Left lung (tissue), 10 donors: Measurements from ENCODE around the gene HDGF. TPM values are rescaled to one million over a fixed set of nuclear protein-coding genes. Genes with fewer than 3 reads are reported as not detected.

Source experiments
- ATAC-seq: fragments of 200-7000 bp; cut with Tn5 transposase; one replicate; pipeline ENCODE4 v1.9.1; 2020; ENCODE audit warnings: moderate library complexity
- DNase-seq, 4 donors: peaks; one replicate each; pipeline ENCODE4 v3.0.0-alpha.2; 2013 to 2020
- H3K27ac ChIP-seq, 2 donors: fragments of 200-600 bp; sonication (generic) in 1 of 2; one replicate each; pipeline versions ENCODE4 v1.5.0 to v1.8.0; 2020 to 2021
- H3K27me3 ChIP-seq, 2 donors: fragments of 200-600 bp; sonication (generic) in 1 of 2; one replicate each; pipeline versions ENCODE4 v1.5.0 to v1.8.0; 2020 to 2021
- H3K36me3 ChIP-seq, 2 donors: fragments of 200-600 bp; sonication (generic) in 1 of 2; one replicate each; pipeline versions ENCODE4 v1.5.0 to v1.8.0; 2020 to 2021
- H3K4me1 ChIP-seq, 2 donors: fragments of 200-600 bp; one replicate each; pipeline ENCODE4 v1.8.0; 2021
- H3K4me3 ChIP-seq, 2 donors: fragments of 200-600 bp; sonication (generic) in 1 of 2; one replicate each; pipeline versions ENCODE4 v1.5.0 to v1.8.0; 2020 to 2021; ENCODE audit warnings: mild to moderate bottlenecking in 1 of 2
- H3K9me3 ChIP-seq, 2 donors: fragments of 200-600 bp; sonication (generic) in 1 of 2; one replicate each; pipeline versions ENCODE4 v1.5.0 to v1.8.0; 2020 to 2021
- intact Hi-C, 2 donors: fragments of 100-400 bp; cut with DNase I; formaldehyde crosslinking; loops; one replicate each; pipeline versions ENCODE4 v1.11.2 to v1.14.2; 2022
- polyA plus RNA-seq, 6 donors: library from polyadenylated mRNA; unstranded; fragments of 120-200 nt; gene quantifications; one replicate each; pipeline ENCODE4 v1.2.1, GENCODE V29; 2013; ENCODE audit not compliant: insufficient read length in 6 of 6
- total RNA-seq, 2 donors: library from RNA; stranded (reverse); fragmentation: NEBNext Ultra II Directional; extraction: Animal tissue kit (Norgen Biotek cat#: 25700); gene quantifications; one replicate each; pipeline ENCODE4 v1.2.1, GENCODE V29; 2021
- TF ChIP-seq, protein P1 (sequence below), 2 donors: fragments of 200-600 bp; sonication (generic) in 1 of 2; IDR thresholded peaks; one replicate each; pipeline versions ENCODE4 v1.5.0 to v1.8.0; 2021; ENCODE audit warnings: antibody characterized with exemption in 2 of 2
- donor health status: DM: no; HTN: yes; CAD: no.
- donor health status: DM: no; HTN: no; CAD: no.

Gene HDGF
- total and polyA plus RNA-seq, 8 donors, result 139 to 260 (median 229) TPM

DNA sequence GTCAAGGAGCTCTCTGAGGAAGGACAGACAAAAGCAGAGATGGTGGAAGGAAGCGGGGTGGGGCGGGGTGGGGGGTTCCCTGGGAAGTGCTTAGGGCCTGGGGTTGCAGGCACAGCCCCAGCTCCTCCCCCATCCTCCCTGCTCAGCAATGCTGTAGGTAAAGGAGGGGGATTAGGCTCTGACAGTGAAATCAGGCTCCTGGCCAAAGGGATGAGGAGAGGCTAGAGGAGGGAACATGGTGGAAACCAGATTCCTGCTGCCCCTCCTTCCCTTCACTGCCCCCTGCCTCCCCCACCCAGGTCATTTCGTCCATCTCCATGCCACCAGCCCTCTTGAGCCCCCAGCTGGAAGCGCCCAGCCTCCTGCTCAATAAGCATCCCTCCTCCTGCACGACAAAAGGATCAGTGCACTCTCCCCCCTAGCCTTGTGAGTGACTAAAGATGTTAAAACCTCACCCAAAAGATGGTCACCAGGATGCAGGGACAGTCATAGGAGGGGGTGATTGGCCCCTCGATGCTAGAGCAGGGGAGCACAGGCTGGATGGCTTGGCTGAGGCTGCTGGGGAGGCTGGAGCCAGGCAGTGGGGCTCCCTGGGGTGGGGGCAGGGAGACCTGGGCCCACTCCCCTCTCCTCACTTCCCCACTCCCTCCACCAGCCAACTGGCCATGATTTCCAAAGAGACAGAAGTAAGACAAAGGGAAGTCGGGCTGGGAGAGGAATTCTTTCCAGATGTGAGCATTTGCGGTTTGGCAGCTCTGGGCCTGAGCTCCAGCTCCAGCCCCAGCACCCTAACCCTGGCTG is 43.9 kb downstream of the HDGF start:
- H3K27ac ChIP-seq, result peak overlapping the region in 1 of 2 donors; percentile 68
- TF ChIP-seq, protein P1, sequence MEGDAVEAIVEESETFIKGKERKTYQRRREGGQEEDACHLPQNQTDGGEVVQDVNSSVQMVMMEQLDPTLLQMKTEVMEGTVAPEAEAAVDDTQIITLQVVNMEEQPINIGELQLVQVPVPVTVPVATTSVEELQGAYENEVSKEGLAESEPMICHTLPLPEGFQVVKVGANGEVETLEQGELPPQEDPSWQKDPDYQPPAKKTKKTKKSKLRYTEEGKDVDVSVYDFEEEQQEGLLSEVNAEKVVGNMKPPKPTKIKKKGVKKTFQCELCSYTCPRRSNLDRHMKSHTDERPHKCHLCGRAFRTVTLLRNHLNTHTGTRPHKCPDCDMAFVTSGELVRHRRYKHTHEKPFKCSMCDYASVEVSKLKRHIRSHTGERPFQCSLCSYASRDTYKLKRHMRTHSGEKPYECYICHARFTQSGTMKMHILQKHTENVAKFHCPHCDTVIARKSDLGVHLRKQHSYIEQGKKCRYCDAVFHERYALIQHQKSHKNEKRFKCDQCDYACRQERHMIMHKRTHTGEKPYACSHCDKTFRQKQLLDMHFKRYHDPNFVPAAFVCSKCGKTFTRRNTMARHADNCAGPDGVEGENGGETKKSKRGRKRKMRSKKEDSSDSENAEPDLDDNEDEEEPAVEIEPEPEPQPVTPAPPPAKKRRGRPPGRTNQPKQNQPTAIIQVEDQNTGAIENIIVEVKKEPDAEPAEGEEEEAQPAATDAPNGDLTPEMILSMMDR (IDR thresholded peaks at IDR 0.05), result no peak
- no peaks in the 10 kb centered on the region for H3K36me3 ChIP-seq
- peaks cover 22 to 57% of the 10 kb centered on the region in 2 donors for H3K27me3 ChIP-seq
- peaks cover 19 to 28% of the 10 kb centered on the region in 2 donors for H3K4me1 ChIP-seq
- H3K9me3 ChIP-seq, result no peaks in the 10 kb centered on the region
- ATAC-seq (no peak), DNase-seq (no peak)
- H3K4me3 ChIP-seq, result no peak overlapping the region
- intact Hi-C loops, result no loop called here

DNA sequence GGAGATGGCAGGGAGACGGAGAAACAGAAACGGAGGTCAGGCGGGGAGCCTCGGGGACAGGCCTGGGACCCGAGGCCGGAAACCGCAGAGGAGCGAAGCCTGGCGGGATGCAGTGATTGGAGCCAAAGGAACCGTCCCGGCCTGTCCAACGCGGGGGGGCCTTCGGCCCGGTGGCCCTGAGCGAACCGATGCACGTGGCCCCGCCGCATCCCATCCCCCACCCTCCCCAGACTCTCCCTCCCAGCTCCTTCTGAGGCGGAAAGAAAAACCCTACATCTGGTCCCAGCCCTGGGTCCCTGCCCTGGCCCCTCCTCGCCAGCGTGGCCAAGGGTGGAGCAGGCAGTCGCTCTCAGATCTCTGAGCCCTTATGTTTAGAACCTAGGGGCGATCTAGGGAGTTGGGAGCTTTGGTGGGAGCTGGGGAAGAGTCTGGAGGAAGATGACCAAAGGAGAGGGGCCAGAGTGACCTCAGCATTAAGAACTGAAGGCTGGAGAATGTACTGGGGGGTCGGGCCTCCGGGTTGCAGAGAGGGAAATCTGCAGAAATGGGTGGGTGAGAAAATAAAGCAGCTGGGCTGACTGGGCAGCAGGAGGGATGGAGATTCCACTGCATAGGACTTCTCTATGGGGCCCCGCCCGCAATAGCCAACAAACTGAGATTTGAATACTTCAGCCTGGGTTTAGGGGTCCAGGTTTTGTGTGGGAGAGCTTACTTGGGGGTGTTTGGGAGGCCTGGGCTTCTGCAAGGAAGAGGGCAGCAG is 44.6 kb downstream of the HDGF start:
- Histone ChIP-seq H3K4me1 (peaks cover 19 to 28% of the 10 kb centered on the region in 2 donors), H3K36me3 (no peaks in the 10 kb centered on the region), H3K9me3 (no peaks in the 10 kb centered on the region), H3K27me3 (peaks cover 22 to 65% of the 10 kb centered on the region in 2 donors), H3K4me3 (peak overlapping the region; percentile 27 to 31), H3K27ac (peak overlapping the region in 1 of 2 donors; percentile 68)
- DNase-seq (peak in 3 of 4 donors; percentile 64 to 86 (median 70)), ATAC-seq (peak; percentile 59)
- intact Hi-C loops, result no loop called here
- TF ChIP-seq, protein P1 (IDR thresholded peaks at IDR 0.05), result no peak

DNA sequence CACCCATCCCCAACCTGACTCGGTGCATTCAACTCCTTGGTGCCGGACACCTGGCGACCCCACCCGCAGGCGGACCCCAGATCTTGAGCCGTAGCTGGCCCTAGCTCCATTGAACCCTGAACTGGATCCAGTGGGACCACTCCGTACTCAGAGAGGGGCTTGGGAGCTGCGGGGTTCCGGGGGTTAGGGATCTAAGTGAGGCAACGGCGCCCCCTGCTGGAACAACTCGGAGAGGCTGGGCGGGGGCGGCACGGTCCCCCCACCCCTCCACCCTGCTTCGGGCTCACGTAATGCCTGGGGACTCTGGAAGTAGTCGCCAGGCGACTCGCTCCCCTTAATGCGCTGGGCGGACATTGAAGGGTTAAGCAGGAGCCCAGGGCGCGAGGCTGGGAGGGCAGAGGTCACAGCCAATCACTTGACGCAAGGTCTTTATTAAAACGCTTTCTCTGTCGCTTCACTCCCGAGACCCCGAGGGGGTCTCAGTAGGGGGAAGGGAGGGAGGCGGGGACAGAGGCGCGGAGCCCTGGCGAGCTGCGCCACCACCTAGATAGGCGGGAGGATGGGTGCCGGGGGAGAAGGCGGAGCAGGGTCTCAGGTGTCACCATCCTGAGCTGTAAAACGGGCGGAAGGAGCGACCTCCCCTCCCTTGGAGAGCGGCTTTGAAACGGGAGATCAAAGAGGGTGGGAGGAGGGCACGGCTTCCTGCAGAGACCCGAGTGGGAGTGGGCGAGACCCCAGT is 45.4 kb downstream of the HDGF start:
- Histone ChIP-seq H3K9me3 (no peaks in the 10 kb centered on the region), H3K4me3 (peak overlapping the region; percentile 27 to 31), H3K36me3 (no peaks in the 10 kb centered on the region), H3K4me1 (peaks cover 19 to 28% of the 10 kb centered on the region in 2 donors), H3K27ac (peak overlapping the region in 1 of 2 donors; percentile 68), H3K27me3 (peaks cover 22 to 72% of the 10 kb centered on the region in 2 donors)
- DNase-seq (peak in 3 of 4 donors; percentile 59 to 78 (median 74)), ATAC-seq (peak; percentile 75)
- TF ChIP-seq, protein P1 (IDR thresholded peaks at IDR 0.05), result peak; percentile 61 to 79
- intact Hi-C loops, result no loop called here

DNA sequence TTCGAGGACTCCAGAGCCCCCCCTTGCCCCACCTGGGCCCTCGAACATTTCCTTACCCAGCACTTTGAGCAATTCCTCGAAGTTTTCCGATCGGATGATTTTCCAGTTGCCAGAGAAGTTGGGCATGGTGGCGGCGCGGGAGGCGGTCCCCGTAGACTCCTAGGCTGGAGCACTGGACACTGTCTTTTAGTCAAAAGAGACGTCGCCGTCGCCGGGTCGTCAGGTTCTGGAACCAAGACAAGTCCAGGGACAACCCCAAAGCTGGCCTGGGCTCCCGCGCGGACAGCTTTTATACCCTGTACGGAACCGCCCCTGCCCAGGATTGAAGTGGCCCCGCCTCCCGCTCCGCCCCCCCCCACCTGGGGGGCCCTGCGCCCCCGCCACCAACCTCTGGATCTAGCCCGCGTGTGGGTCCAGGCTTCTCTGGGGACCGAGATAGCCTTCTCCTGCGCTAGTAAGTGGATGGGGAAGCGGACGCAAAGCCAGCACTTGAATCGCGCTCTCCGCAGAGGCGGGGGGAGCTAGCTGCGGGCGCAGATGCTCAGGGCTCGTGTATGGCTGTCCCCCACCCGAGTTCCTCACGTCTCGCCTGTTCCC is 46.1 kb downstream of the HDGF start, which contains the start of gene CRABP2:
TSS of gene CRABP2 (minus strand) at position 263 of the 597 bp plus-strand sequence. CDS start at position 126, 137 bp downstream.
- Histone ChIP-seq H3K9me3 (no peaks in the 10 kb centered on the region), H3K36me3 (no peaks in the 10 kb centered on the region), H3K4me1 (peaks cover 19 to 28% of the 10 kb centered on the region in 2 donors), H3K27ac (peak within 1 kb of the TSS in 1 of 2 donors; percentile 68), H3K4me3 (peak within 1 kb of the TSS; percentile 27 to 31), H3K27me3 (peaks cover 22 to 78% of the 10 kb centered on the region in 2 donors)
- intact Hi-C loops, result no loop called here
- TF ChIP-seq, protein P1 (IDR thresholded peaks at IDR 0.05), result no peak
- DNase-seq, result peak in 3 of 4 donors; percentile 39 to 83 (median 63)
- ATAC-seq, result peak; percentile 29
